Measurements from ENCODE around the gene DIO1. TPM values are rescaled to one million over a fixed set of nuclear protein-coding genes. Genes with fewer than 3 reads are reported as not detected.
"Not testable (repeated sequence)": the region's sequence is repeated elsewhere in the genome, so short reads cannot be mapped to it uniquely, and the experiment has no call there.

The DIO1 gene
- polyA plus RNA-seq, 1 donor from 2014 or later = not detected

DNA sequence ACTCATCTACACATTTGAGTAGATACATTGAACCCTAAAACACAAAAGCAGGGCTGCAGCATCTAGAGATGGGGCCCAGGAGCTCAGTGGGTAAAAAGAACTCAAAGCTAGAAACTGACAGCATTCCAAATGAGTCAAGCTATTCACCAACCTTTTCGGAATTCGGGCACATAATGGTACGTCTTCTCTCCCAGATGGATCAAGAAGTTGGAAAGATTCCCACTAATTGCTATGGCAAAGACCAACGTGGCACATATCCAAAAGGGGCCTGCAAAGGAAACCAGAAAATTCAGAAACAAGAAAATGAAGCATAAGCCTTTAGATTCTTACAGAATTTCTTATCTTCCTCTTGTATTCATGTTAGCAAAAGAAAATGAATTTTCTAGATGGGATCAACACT, 22.8 kb upstream of the DIO1 start:
- H3K27ac ChIP-seq (ENCODE audit: low read length) = no peak overlapping the region
- no peak overlapping the region for H3K4me3 ChIP-seq (ENCODE audit: low read length)

DNA sequence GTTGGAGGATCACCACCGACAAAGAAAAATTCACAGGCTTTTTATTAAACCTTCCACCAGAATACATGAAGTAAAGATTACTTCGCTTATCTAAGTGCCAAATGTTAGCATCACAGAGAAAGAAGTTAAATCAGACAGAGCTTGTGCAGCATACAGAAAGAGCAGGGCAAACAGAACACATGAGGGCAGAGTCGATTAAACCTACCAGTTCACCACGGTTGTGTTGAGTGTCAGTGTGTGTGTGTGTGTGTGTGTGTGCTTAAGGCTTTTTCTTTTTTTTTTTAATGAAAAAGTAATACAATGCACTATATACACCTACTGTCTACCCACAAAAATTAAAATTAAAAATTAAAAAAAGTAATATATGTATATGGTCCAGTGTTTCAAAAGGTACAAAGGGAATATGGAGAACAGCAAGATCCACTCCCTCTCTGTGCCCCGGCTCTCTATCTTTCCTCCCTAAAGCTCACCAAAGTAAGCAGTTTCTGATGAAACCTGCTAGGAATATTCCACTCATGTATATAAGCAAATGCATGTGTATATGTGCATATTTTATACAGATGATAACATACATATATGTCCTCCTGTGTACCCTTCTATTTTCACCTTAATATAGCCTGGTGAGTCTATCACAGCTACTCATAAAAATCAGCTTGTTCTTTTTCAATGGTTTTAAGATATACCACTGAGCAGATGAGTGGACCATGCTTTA, 22.1 kb upstream of the DIO1 start:
- no peak overlapping the region for H3K9ac ChIP-seq (ENCODE audit: low read length)
- no peaks in the 10 kb centered on the region for H3K9me3 ChIP-seq (ENCODE audit: low read length)
- no peaks in the 10 kb centered on the region for H3F3A ChIP-seq (ENCODE audit: insufficient read depth, low read length, poor library complexity, severe bottlenecking)
- H3K4me3 ChIP-seq (ENCODE audit: low read length) = no peak overlapping the region
- no peaks in the 10 kb centered on the region for H3K79me2 ChIP-seq (replicated peaks; ENCODE audit: insufficient read depth, low read length)
- no peaks in the 10 kb centered on the region for H4K20me1 ChIP-seq (ENCODE audit: insufficient read depth)
- no peaks in the 10 kb centered on the region for H3K9me2 ChIP-seq (ENCODE audit: insufficient read depth, low read length)
- no peak overlapping the region for H2AFZ ChIP-seq (ENCODE audit: low read depth, low read length)
- no peaks in the 10 kb centered on the region for H3K36me3 ChIP-seq (ENCODE audit: insufficient read depth, low read length)
- no peaks in the 10 kb centered on the region for H3K27me3 ChIP-seq (ENCODE audit: insufficient read depth, low read depth, low read length)
- H3K27ac ChIP-seq (ENCODE audit: low read length) = no peak overlapping the region
- TF ChIP-seq EP300 (conservative IDR thresholded peaks at IDR 0.05; ENCODE audit: poor library complexity, severe bottlenecking) = no peak
- no peak for TF ChIP-seq MXI1 (conservative IDR thresholded peaks at IDR 0.05; ENCODE audit: poor library complexity, severe bottlenecking)
- TF ChIP-seq TAF1 (IDR thresholded peaks at IDR 0.05; ENCODE audit: low read depth) = no peak
- TF ChIP-seq EZH2 (IDR thresholded peaks at IDR 0.05; ENCODE audit: borderline replicate concordance, insufficient read depth, low read length, poor library complexity, severe bottlenecking) = no peak
- TF ChIP-seq, protein P1, sequence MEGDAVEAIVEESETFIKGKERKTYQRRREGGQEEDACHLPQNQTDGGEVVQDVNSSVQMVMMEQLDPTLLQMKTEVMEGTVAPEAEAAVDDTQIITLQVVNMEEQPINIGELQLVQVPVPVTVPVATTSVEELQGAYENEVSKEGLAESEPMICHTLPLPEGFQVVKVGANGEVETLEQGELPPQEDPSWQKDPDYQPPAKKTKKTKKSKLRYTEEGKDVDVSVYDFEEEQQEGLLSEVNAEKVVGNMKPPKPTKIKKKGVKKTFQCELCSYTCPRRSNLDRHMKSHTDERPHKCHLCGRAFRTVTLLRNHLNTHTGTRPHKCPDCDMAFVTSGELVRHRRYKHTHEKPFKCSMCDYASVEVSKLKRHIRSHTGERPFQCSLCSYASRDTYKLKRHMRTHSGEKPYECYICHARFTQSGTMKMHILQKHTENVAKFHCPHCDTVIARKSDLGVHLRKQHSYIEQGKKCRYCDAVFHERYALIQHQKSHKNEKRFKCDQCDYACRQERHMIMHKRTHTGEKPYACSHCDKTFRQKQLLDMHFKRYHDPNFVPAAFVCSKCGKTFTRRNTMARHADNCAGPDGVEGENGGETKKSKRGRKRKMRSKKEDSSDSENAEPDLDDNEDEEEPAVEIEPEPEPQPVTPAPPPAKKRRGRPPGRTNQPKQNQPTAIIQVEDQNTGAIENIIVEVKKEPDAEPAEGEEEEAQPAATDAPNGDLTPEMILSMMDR (IDR thresholded peaks at IDR 0.05; ENCODE audit: poor library complexity, severe bottlenecking) = no peak
- TF ChIP-seq RAD21 (conservative IDR thresholded peaks at IDR 0.05) = no peak
- no peak for TF ChIP-seq SMC3 (conservative IDR thresholded peaks at IDR 0.05; ENCODE audit: poor library complexity)
- TF ChIP-seq POLR2AphosphoS5 (IDR thresholded peaks at IDR 0.05) = no peak
- no peak for TF ChIP-seq REST (IDR thresholded peaks at IDR 0.05; ENCODE audit: borderline replicate concordance)
- H3K4me2 ChIP-seq (ENCODE audit: low read length) = no peak overlapping the region

More for the DNA sequence above, 22.8 kb upstream of the DIO1 start:
- Histone ChIP-seq H2AFZ (ENCODE audit: low read depth, low read length) (no peak overlapping the region), H3K9ac (ENCODE audit: low read length) (no peak overlapping the region), H3K27me3 (ENCODE audit: insufficient read depth, low read depth, low read length) (no peaks in the 10 kb centered on the region), H3K36me3 (ENCODE audit: insufficient read depth, low read length) (no peaks in the 10 kb centered on the region), H3F3A (ENCODE audit: insufficient read depth, low read length, poor library complexity, severe bottlenecking) (no peaks in the 10 kb centered on the region), H4K20me1 (ENCODE audit: insufficient read depth) (no peaks in the 10 kb centered on the region), H3K9me3 (ENCODE audit: low read length) (no peaks in the 10 kb centered on the region), H3K9me2 (ENCODE audit: insufficient read depth, low read length) (no peaks in the 10 kb centered on the region), H3K4me2 (ENCODE audit: low read length) (no peak overlapping the region), H3K79me2 (replicated peaks; ENCODE audit: insufficient read depth, low read length) (no peaks in the 10 kb centered on the region)
- TF ChIP-seq TAF1 (IDR thresholded peaks at IDR 0.05; ENCODE audit: low read depth) = no peak
- no peak for TF ChIP-seq EP300 (conservative IDR thresholded peaks at IDR 0.05; ENCODE audit: poor library complexity, severe bottlenecking)
- no peak for TF ChIP-seq REST (IDR thresholded peaks at IDR 0.05; ENCODE audit: borderline replicate concordance)
- TF ChIP-seq POLR2AphosphoS5 (IDR thresholded peaks at IDR 0.05) = no peak
- no peak for TF ChIP-seq SMC3 (conservative IDR thresholded peaks at IDR 0.05; ENCODE audit: poor library complexity)
- TF ChIP-seq EZH2 (IDR thresholded peaks at IDR 0.05; ENCODE audit: borderline replicate concordance, insufficient read depth, low read length, poor library complexity, severe bottlenecking) = no peak

DNA sequence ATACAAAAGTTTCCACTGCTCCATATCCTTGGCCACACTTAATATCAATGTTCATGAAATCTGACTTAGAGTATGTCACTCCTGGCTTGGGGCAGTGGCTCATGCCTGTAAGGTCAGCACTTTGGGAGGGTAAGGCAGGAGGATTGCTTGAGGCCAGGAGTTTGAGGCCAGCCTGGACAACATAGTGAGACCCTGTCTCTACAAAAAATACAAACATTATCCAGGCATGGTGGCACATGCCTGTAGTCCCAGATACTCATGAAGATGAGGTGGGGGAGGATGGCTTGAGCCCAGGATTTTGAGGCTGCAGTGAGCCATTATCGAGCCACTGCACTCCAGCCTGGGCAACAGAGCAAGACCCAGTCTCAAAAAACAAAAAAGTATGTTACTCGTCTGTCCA, 18.8 kb upstream of the DIO1 start:
- H3K27me3 ChIP-seq (ENCODE audit: insufficient read depth, low read depth, low read length); H2AFZ ChIP-seq (ENCODE audit: low read depth, low read length); H3F3A ChIP-seq (ENCODE audit: insufficient read depth, low read length, poor library complexity, severe bottlenecking); H3K79me2 ChIP-seq (replicated peaks; ENCODE audit: insufficient read depth, low read length); H3K9me3 ChIP-seq (ENCODE audit: low read length); H4K20me1 ChIP-seq (ENCODE audit: insufficient read depth); H3K9ac ChIP-seq (ENCODE audit: low read length); H3K36me3 ChIP-seq (ENCODE audit: insufficient read depth, low read length); H3K4me3 ChIP-seq (ENCODE audit: low read length); H3K4me2 ChIP-seq (ENCODE audit: low read length); H3K9me2 ChIP-seq (ENCODE audit: insufficient read depth, low read length); H3K27ac ChIP-seq (ENCODE audit: low read length): not testable (repeated sequence)
